ENCODE measurements around the gene GPR158. TPM values are rescaled to one million over a fixed set of nuclear protein-coding genes. Genes with fewer than 3 reads are reported as not detected.

GPR158 gene
- total RNA-seq, 1 experiment from 2014 or later = 0.24 TPM

DNA sequence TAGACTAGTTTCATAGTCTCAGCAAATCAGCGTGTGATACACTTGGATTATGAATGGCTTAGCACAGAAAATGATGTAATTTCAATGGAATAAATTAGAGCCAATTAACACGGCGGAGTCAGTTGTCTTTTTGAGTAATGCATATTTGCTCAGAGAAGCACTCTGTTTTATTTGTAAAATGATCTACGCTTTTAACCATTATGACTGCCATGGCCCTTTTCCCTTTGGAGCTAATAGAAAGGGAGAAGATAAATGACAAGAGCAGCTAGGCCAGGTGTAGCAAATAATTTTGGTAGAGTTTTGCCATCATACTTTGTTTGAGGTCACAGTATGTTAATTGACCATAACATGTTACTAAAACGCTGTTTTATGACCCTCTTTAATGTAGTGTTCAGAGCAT, 86.8 kb downstream of the GPR158 start:
- WGBS (ENCODE audit: extremely low coverage, insufficient read length, low lambda C conversion rate) = no CpG with 5 or more reads among the region's 5 CpGs
- Mint-ChIP-seq H3K27me3 (ENCODE audit: low read depth) (no peaks in the 10 kb centered on the region), H3K27ac (no peak overlapping the region), H3K36me3 (ENCODE audit: insufficient read depth in 1 of 3, low read depth in 3 of 3) (no peaks in the 10 kb centered on the region), H3K9me3 (no peaks in the 10 kb centered on the region; a peak in 1 of 5 replicates), H3K4me3 (no peak overlapping the region), H3K4me1 (peaks cover 0 to 5% of the 10 kb centered on the region in 2 experiments)
- Histone ChIP-seq H4K20me1 (ENCODE audit: control insufficient read depth, insufficient read depth, insufficient read length) (no peaks in the 10 kb centered on the region), H2BK15ac (ENCODE audit: low read depth, low read length) (no peak overlapping the region), H3K4me1 (ENCODE audit: insufficient read depth, low read length) (no peaks in the 10 kb centered on the region), H3K79me2 (ENCODE audit: insufficient read depth, low read length) (no peaks in the 10 kb centered on the region), H3K9me3 (ENCODE audit: control insufficient read depth, low read depth, low read length) (no peaks in the 10 kb centered on the region), H3K23me2 (ENCODE audit: insufficient read length, low read depth, low read length, poor library complexity, severe bottlenecking) (no peaks in the 10 kb centered on the region), H3K56ac (ENCODE audit: insufficient read length, low read depth, low read length) (no peak overlapping the region), H3T11ph (ENCODE audit: low read length) (no peak overlapping the region), H3K14ac (ENCODE audit: insufficient read depth, low read length) (no peak overlapping the region), H3K18ac (ENCODE audit: insufficient read length, low read depth, low read length) (no peak overlapping the region), H2BK12ac (ENCODE audit: insufficient read length, low read depth, low read length) (no peak overlapping the region), H3K9ac (ENCODE audit: extremely low read depth, insufficient read length, low read length) (no peak overlapping the region), H2AFZ (ENCODE audit: low read length) (no peak overlapping the region), H3K27ac (ENCODE audit: insufficient read length, low read depth, low read length) (no peak overlapping the region), H3K23ac (ENCODE audit: insufficient read length, low read depth, low read length) (no peak overlapping the region), H4K91ac (ENCODE audit: insufficient read length, low read depth, low read length) (no peak overlapping the region), H3K4ac (ENCODE audit: low read depth, low read length) (no peak overlapping the region), H4K8ac (replicated peaks; ENCODE audit: insufficient read length, low read depth, low read length) (no peak overlapping the region), H3K27me3 (ENCODE audit: insufficient read depth, low read length) (no peaks in the 10 kb centered on the region), H3K79me1 (ENCODE audit: insufficient read depth, low read depth, low read length, poor library complexity, severe bottlenecking) (no peaks in the 10 kb centered on the region), H2AK5ac (ENCODE audit: insufficient read length, low read length) (no peak overlapping the region), H4K5ac (ENCODE audit: insufficient read length, low read depth, low read length) (no peak overlapping the region), H3K4me2 (ENCODE audit: insufficient read depth, insufficient read length, low read length) (no peak overlapping the region), H2BK120ac (ENCODE audit: low read depth, low read length, poor library complexity, severe bottlenecking) (no peak overlapping the region), H2BK5ac (ENCODE audit: insufficient read length, low read length) (no peak overlapping the region), H2BK20ac (ENCODE audit: low read depth, low read length, poor library complexity, severe bottlenecking) (no peak overlapping the region)
- TF ChIP-seq, protein P1, sequence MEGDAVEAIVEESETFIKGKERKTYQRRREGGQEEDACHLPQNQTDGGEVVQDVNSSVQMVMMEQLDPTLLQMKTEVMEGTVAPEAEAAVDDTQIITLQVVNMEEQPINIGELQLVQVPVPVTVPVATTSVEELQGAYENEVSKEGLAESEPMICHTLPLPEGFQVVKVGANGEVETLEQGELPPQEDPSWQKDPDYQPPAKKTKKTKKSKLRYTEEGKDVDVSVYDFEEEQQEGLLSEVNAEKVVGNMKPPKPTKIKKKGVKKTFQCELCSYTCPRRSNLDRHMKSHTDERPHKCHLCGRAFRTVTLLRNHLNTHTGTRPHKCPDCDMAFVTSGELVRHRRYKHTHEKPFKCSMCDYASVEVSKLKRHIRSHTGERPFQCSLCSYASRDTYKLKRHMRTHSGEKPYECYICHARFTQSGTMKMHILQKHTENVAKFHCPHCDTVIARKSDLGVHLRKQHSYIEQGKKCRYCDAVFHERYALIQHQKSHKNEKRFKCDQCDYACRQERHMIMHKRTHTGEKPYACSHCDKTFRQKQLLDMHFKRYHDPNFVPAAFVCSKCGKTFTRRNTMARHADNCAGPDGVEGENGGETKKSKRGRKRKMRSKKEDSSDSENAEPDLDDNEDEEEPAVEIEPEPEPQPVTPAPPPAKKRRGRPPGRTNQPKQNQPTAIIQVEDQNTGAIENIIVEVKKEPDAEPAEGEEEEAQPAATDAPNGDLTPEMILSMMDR (conservative IDR thresholded peaks at IDR 0.05) = no peak
- DNase-seq = no peak
